Mesangial cell (primary cell): Measurements from ENCODE around the gene CREG1. TPM values are rescaled to one million over a fixed set of nuclear protein-coding genes. Genes with fewer than 3 reads are reported as not detected.

Experiments
- total RNA-seq: library from RNA; depleted of rRNA; stranded (reverse); fragments of >200 nt; gene quantifications from 2 replicates; pipeline ENCODE4 v1.2.3, GENCODE V29; 2015

The CREG1 gene
- 19.1 and 48.3 TPM in 2 replicates for total RNA-seq

DNA sequence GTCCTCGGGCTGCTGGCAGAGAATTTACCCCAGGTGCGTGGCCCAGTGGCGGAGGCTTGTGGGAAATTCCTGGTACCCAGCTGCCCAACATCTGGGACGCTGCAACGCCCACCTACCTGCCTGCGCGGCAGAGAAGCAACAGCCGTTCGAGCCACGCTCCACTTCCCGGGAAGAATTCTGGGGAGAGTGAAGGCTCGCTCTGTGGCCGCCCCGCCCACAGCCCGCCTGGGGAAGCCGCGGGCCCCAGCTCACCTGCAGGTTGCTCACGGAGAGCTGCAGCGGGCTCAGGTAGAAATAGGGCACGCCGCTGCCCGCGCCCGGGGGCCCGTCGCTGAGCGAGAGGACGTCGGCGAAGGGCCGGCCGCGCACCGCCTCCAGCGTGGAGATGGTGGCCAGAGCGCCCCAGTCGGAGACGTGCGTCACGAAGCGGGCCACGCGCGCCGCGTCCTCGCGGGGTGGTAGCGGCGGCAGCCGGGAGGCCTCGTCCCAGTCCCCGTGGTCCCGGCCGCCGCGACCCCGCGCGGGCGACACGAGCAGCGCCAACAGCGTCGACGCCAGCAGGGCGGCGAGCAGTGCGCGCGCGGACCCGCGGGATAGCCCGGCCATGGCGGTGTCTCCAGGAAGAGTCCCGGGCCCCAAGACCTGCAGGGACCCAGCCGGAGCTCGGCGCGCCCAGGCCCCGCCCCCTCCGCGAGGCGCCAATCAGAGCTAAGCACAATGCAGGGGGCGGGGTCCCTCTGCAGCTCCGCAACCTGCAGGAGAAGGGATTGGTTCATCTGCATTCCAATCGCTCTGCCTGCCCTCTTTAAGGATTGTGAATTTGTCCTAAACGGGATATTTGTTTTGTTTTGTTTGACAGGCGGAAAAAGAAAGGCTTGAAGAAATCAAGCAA is at the start of gene CREG1:
Gene CREG1 (minus strand): TSS at position 627 of the 892 bp plus-strand sequence.

DNA sequence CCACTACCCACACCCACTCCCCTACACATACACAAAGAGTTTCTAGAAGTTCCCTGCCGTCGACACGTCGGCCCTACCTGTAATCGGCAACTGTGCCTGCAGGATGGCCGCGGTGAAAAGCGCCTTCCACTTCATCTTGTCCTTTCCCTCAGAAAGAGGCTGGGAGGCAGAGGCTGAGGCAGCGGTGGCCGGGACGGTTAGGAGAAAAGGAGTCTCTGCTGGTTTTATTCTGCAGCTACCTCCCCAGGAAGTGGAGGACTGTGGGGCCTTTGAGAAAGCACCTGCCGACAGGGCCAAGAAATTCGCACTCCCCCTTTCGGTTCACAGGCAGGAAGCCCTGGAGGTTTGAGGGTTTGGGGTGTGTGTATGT is 35.2 kb downstream of the CREG1 start, which contains the start of gene CD247:
Gene CD247 (minus strand): TSS at position 199 of the 370 bp plus-strand sequence. CDS start 64 bp downstream, at position 135.

Other genes starting within 250 kb of the CREG1 start
- 0.16 and 0.25 TPM in 2 replicates for gene CD247, start 35.2 kb downstream of the CREG1 start, total RNA-seq
- gene RCSD1, start 76.5 kb upstream of the CREG1 start, total RNA-seq: 0.13 TPM in 1 of 2 replicates, not detected in the other
- gene MPZL1, start 168.2 kb upstream of the CREG1 start, total RNA-seq: 63.9 and 79.2 TPM in 2 replicates